Prostate gland (tissue), 2 donors: Measurements from ENCODE around the gene UST.

Source experiments
- POLR2A ChIP-seq: fragments of 450-650 bp; IDR thresholded peaks from one replicate; pipeline ENCODE4 v1.6.1; 2016; ENCODE audit warnings: antibody characterized with exemption, mild to moderate bottlenecking
- POLR2AphosphoS5 ChIP-seq: sonication (generic); formaldehyde crosslinking; IDR thresholded peaks from one replicate; pipeline ENCODE4 v1.6.1; 2017; ENCODE audit warnings: antibody characterized with exemption
- TF ChIP-seq, protein P1 (sequence below), 4 experiments: fragments of 200-600 bp in 2 of 4; fragments of 450-650 bp in 2 of 4; sonication (generic) in 2 of 4; IDR thresholded peaks; 1 replicate in 3 of 4; 2 replicates in 1 of 4; pipeline ENCODE4 v1.5.1; 2016 to 2019; ENCODE audit warnings: antibody characterized with exemption in 4 of 4, mild to moderate bottlenecking in 2 of 4, moderate library complexity in 2 of 4

DNA sequence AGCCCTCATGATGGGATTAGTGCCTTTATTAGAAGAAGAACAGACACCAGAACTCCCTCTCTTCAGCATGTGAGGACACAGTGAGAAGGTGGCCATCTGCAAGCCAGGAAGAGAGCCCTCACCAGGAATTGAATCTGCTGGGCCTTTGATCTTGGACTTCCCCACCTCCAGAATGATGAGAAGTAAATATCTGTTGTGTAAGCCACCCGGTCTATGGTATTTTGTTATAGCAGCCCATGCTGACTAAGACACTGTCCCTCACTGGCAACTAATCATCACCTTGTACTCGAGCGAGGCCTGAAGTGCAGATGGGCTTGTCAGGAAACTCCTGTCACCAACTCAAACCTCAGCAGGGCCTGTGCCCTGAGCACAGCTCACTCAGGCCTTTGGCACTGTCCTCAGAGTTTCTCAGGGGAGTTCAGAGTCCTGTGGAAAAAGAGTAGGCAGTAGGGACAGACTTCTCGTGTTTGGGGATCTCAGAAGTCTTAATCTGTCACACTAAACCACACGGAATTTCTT is 62.0 kb downstream of the UST start:
- TF ChIP-seq POLR2A = no peak
- TF ChIP-seq, protein P1, sequence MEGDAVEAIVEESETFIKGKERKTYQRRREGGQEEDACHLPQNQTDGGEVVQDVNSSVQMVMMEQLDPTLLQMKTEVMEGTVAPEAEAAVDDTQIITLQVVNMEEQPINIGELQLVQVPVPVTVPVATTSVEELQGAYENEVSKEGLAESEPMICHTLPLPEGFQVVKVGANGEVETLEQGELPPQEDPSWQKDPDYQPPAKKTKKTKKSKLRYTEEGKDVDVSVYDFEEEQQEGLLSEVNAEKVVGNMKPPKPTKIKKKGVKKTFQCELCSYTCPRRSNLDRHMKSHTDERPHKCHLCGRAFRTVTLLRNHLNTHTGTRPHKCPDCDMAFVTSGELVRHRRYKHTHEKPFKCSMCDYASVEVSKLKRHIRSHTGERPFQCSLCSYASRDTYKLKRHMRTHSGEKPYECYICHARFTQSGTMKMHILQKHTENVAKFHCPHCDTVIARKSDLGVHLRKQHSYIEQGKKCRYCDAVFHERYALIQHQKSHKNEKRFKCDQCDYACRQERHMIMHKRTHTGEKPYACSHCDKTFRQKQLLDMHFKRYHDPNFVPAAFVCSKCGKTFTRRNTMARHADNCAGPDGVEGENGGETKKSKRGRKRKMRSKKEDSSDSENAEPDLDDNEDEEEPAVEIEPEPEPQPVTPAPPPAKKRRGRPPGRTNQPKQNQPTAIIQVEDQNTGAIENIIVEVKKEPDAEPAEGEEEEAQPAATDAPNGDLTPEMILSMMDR (IDR thresholded peaks at IDR 0.05) = no peak
- TF ChIP-seq POLR2AphosphoS5 = no peak
